Bronchial epithelial cell (primary cell): Measurements from ENCODE around the gene RSPO3. TPM values are rescaled to one million over a fixed set of nuclear protein-coding genes. Genes with fewer than 3 reads are reported as not detected.

ENCODE experiments used
- DNase-seq: peaks from one replicate; pipeline ENCODE4 v3.0.0-alpha.2; 2010; ENCODE audit warnings: low read depth
- FAIRE-seq: peaks from 2 replicates; lab custom pipeline; 2011; peaks lifted over from hg19 to GRCh38; lab: Jason Lieb, UNC
- H3K27me3 ChIP-seq: 2 replicates; pipeline ENCODE4 v1.5.1; 2011; ENCODE audit warnings: low read length; ENCODE audit not compliant: control insufficient read depth, insufficient read depth
- H3K36me3 ChIP-seq: 2 replicates; pipeline ENCODE4 v1.5.1; 2011; ENCODE audit warnings: low read length; ENCODE audit not compliant: control insufficient read depth, insufficient read depth
- H3K4me3 ChIP-seq: 2 replicates; pipeline ENCODE4 v1.5.1; 2011; ENCODE audit warnings: mild to moderate bottlenecking, low read depth, low read length, control low read depth
- CTCF ChIP-seq: IDR thresholded peaks from 2 replicates; pipeline ENCODE4 v1.5.1; 2011; ENCODE audit warnings: mild to moderate bottlenecking, moderate library complexity, low read length, control low read depth, inconsistent platforms; ENCODE audit not compliant: insufficient read depth, severe bottlenecking
- total RNA-seq: library from RNA; depleted of rRNA; stranded (reverse); fragments of >200 nt; gene quantifications from 2 replicates; pipeline ENCODE4 v1.2.1, GENCODE V29; 2014

RSPO3 gene
- total RNA-seq, 1 donor from 2014 or later, result not detected

DNA sequence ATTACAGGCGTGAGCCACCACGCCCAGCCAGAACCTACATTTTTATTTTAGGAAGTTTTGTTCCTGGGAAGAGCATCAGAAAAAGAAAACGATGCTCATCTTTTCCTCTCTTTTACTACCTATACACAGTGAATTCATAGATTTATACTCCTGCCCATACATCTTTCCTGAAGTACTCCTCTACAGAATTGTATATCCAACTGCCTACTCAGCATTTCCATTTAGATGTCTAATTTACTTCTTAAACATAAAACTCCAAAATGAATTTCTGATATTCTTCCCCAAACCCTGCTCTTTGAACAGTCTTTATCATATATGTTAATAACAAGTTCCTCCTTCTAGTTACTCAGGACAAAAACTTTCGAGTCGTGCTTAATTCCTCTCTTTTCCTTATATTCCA lies 39.8 kb upstream of the RSPO3 start:
- DNase-seq (no peak), FAIRE-seq (no peak)
- Histone ChIP-seq H3K27me3 (no peaks in the 10 kb centered on the region), H3K36me3 (no peaks in the 10 kb centered on the region), H3K4me3 (no peak overlapping the region)
- TF ChIP-seq CTCF, result no peak

GRCh38 chr6:127079681-127080080 lies 38.8 kb upstream of the RSPO3 start:
- Histone ChIP-seq H3K27me3 (no peaks in the 10 kb centered on the region), H3K36me3 (no peaks in the 10 kb centered on the region), H3K4me3 (no peak overlapping the region)
- no peak for TF ChIP-seq CTCF
- DNase-seq (no peak), FAIRE-seq (no peak)

- H3K27me3 ChIP-seq, result no peaks in the 10 kb centered on the region
- no peak for TF ChIP-seq CTCF
- FAIRE-seq (no peak), DNase-seq (peak; percentile 56)
- H3K4me3 ChIP-seq, result no peak overlapping the region
- H3K36me3 ChIP-seq, result no peaks in the 10 kb centered on the region
Measured at GRCh38 chr6:127080081-127080480, 38.4 kb upstream of the RSPO3 start.

DNA sequence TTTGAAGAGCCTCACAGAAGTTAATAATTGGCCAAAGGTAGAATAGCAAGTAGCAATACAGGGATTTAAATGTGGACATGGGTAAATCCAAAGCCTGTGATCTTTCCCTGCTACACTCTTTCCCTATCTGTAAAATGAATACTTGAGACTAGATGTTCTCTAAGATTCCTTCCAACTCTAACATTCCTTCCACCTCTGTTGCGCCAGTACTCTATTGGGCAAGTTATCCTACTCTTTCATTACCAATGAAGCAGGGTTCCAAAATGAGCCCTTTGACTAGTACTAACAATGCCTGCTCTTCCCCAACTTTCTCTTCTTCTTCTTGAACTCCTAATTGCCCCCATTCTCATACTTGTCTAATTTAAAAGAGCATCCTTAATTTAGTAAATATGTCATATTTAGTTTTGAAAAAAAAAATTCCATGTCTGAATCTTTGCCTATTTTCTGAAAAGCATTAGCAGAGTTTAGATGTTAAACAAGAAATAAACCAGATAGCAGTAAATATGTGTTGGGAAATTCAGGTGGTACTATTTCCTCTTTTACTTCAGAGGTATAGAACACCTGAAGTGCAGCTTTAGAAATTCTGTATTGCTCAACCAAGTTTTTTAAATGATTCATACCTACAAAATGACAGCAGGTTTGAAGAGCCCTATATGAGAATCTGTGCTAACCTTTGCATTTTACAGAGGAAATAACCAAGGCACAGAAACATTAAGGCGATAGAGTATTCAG lies 35.1 kb upstream of the RSPO3 start:
- Histone ChIP-seq H3K27me3 (no peaks in the 10 kb centered on the region), H3K4me3 (no peak overlapping the region), H3K36me3 (no peaks in the 10 kb centered on the region)
- no peak for FAIRE-seq
- TF ChIP-seq CTCF, result no peak
- peak; percentile 51 for DNase-seq

DNA sequence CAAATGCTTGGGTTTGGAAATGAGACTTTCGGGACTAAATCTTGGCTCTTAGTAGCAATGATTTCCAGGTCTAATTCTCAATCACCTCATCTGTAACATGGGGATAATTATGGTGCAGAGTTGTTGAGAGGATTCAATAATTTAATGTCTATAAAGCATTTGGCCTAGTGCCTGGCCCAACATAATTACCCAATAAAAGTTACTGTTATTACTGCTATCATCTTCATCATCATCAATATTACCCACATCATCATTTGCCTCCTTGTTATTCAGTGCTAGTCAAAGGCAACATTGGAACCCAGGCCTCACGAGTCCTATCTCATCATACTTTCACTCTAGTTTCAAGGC lies 34.5 kb upstream of the RSPO3 start:
- Histone ChIP-seq H3K4me3 (no peak overlapping the region), H3K27me3 (no peaks in the 10 kb centered on the region), H3K36me3 (no peaks in the 10 kb centered on the region)
- DNase-seq (no peak), FAIRE-seq (no peak)
- no peak for TF ChIP-seq CTCF

- Histone ChIP-seq H3K4me3 (no peak overlapping the region), H3K36me3 (no peaks in the 10 kb centered on the region), H3K27me3 (no peaks in the 10 kb centered on the region)
- no peak for FAIRE-seq
- TF ChIP-seq CTCF, result no peak
- DNase-seq, result no peak
Measured at GRCh38 chr6:127085181-127085580, 33.3 kb upstream of the RSPO3 start.
